Measurements from ENCODE around the gene HCST. TPM values are rescaled to one million over a fixed set of nuclear protein-coding genes. Genes with fewer than 3 reads are reported as not detected.

HCST gene
- total and polyA plus RNA-seq, 2 of the 4 experiments (the other 2 are of a cell fraction): 1.5 TPM; not detected in 1

- TF ChIP-seq MAFK (IDR thresholded peaks at IDR 0.05; ENCODE audit: low read depth, low read length) (no peak), SMC3 (IDR thresholded peaks at IDR 0.05; ENCODE audit: low read depth, low read length) (no peak), CHD1 (IDR thresholded peaks at IDR 0.05; ENCODE audit: low read depth, low read length) (no peak), MXI1 (IDR thresholded peaks at IDR 0.05; ENCODE audit: borderline replicate concordance, low read depth, low read length) (no peak), NFE2L2 (IDR thresholded peaks at IDR 0.05; ENCODE audit: low read depth, low read length) (no peak), RAD21 (IDR thresholded peaks at IDR 0.05; ENCODE audit: low read length) (no peak), USF2 (IDR thresholded peaks at IDR 0.05; ENCODE audit: low read depth, low read length) (no peak), RCOR1 (IDR thresholded peaks at IDR 0.05; ENCODE audit: insufficient replicate concordance, low read length) (no peak), ELK1 (IDR thresholded peaks at IDR 0.05; ENCODE audit: borderline replicate concordance, low read depth, low read length) (no peak), POLR2A (IDR thresholded peaks at IDR 0.05; ENCODE audit: low read depth, low read length) (no peak), RFX5 (IDR thresholded peaks at IDR 0.05; ENCODE audit: low read depth, low read length) (no peak), CEBPB (IDR thresholded peaks at IDR 0.05; ENCODE audit: low read depth, low read length) (no peak), BHLHE40 (IDR thresholded peaks at IDR 0.05; ENCODE audit: low read depth, low read length) (no peak), FOS (IDR thresholded peaks at IDR 0.05; ENCODE audit: low read depth, low read length) (no peak), MAZ (IDR thresholded peaks at IDR 0.05; ENCODE audit: borderline replicate concordance, low read depth, low read length) (no peak)
- TF ChIP-seq, protein P1, sequence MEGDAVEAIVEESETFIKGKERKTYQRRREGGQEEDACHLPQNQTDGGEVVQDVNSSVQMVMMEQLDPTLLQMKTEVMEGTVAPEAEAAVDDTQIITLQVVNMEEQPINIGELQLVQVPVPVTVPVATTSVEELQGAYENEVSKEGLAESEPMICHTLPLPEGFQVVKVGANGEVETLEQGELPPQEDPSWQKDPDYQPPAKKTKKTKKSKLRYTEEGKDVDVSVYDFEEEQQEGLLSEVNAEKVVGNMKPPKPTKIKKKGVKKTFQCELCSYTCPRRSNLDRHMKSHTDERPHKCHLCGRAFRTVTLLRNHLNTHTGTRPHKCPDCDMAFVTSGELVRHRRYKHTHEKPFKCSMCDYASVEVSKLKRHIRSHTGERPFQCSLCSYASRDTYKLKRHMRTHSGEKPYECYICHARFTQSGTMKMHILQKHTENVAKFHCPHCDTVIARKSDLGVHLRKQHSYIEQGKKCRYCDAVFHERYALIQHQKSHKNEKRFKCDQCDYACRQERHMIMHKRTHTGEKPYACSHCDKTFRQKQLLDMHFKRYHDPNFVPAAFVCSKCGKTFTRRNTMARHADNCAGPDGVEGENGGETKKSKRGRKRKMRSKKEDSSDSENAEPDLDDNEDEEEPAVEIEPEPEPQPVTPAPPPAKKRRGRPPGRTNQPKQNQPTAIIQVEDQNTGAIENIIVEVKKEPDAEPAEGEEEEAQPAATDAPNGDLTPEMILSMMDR (conservative IDR thresholded peaks at IDR 0.05; ENCODE audit: low read depth, low read length): no peak
- Histone ChIP-seq H3K9me1 (ENCODE audit: insufficient read depth, low read length) (no peaks in the 10 kb centered on the region), H3K9ac (ENCODE audit: low read depth, low read length) (no peak overlapping the region), H3K27ac (ENCODE audit: insufficient read depth, low read length) (no peak overlapping the region), H2AFZ (replicated peaks; ENCODE audit: low read length, poor library complexity) (no peak overlapping the region), H3K56ac (ENCODE audit: extremely low read depth, insufficient read depth, low read length) (no peak overlapping the region), H2BK120ac (ENCODE audit: low read depth, low read length) (no peak overlapping the region), H2BK15ac (ENCODE audit: low read depth, low read length) (no peak overlapping the region), H2AK9ac (replicated peaks; ENCODE audit: low read depth, low read length, poor library complexity) (no peak overlapping the region), H3K4me2 (ENCODE audit: low read depth, low read length) (no peak overlapping the region), H4K20me1 (ENCODE audit: insufficient read depth, low read length) (no peaks in the 10 kb centered on the region), H3K23ac (ENCODE audit: low read depth, low read length) (no peak overlapping the region), H4K91ac (ENCODE audit: insufficient read depth, low read depth, low read length) (no peak overlapping the region), H3K4me3 (ENCODE audit: insufficient read depth, low read depth, low read length) (no peak overlapping the region), H3K4ac (ENCODE audit: low read depth, low read length) (no peak overlapping the region), H3K27me3 (ENCODE audit: control insufficient read depth, insufficient read depth, low read length) (no peaks in the 10 kb centered on the region), H3K9me3 (ENCODE audit: control insufficient read depth, insufficient read depth, low read length) (no peaks in the 10 kb centered on the region), H2AK5ac (ENCODE audit: low read depth, low read length) (no peak overlapping the region), H2BK5ac (ENCODE audit: low read depth, low read length, poor library complexity, severe bottlenecking) (no peak overlapping the region), H3K14ac (replicated peaks; ENCODE audit: low read depth, low read length) (no peak overlapping the region), H3K4me1 (ENCODE audit: control insufficient read depth, insufficient read depth, low read length) (no peaks in the 10 kb centered on the region), H3K79me1 (ENCODE audit: low read depth in 1 of 2, low read length in 2 of 2) (peaks cover 0 to 8% of the 10 kb centered on the region in 2 experiments; a peak in 1 of 4 replicates), H2BK20ac (ENCODE audit: low read depth, low read length) (no peak overlapping the region), H4K5ac (ENCODE audit: low read depth, low read length) (no peak overlapping the region), H3K18ac (ENCODE audit: low read depth, low read length) (no peak overlapping the region), H4K8ac (ENCODE audit: low read depth in 2 of 2, low read length in 2 of 2) (no peak overlapping the region), H3K36me3 (ENCODE audit: control insufficient read depth, insufficient read depth, low read length) (peaks cover 31% of the 10 kb centered on the region)
- in situ Hi-C loops (cut with MboI; ENCODE audit: low sequenced_read_pairs) (loop anchor here (5.0 kb wide), 1 partner anchor 44 kb away; no protein-coding TSS in a partner anchor), intact Hi-C loops (cut with micrococcal nuclease) (no loop called here), dilution Hi-C loops (cut with HindIII; ENCODE audit: low sequenced_read_pairs, unreplicated experiment) (no loop called here)
- DNase-seq: no peak
- POLR2A ChIA-PET (ENCODE audit: unreplicated experiment): no interaction called here
- CTCF ChIA-PET: no interaction called here
- no peak for ATAC-seq (ENCODE audit: low read depth)
- BruUV-seq (replicated peaks): no TSS peak
- WGBS, 2 experiments (ENCODE audit: extremely low coverage in 2 of 2, insufficient read length in 1 of 2): 96% methylated on average over 7 of the region's 9 CpGs; no CpG with 5 or more reads in 1 of the 2 experiments
Observed at GRCh38 chr19:35888398-35888797, 13.9 kb upstream of the HCST start.

Data from IMR-90 (cell line).